HG02642 (cell line): Measurements from ENCODE around the gene ABCC1.
"Not testable (repeated sequence)": the region's sequence is repeated elsewhere in the genome, so short reads cannot be mapped to it uniquely, and the experiment has no call there.

Experiments
- ATAC-seq: cut with Tn5 transposase; IDR thresholded peaks from one replicate; pipeline ENCODE4 v1.9.1; 2021; ENCODE audit warnings: mild to moderate bottlenecking; ENCODE audit not compliant: unreplicated experiment, poor library complexity

Gene ABCC1

GRCh38 chr16:15963307-15963910 lies 14.0 kb downstream of the ABCC1 start:
- no peak for ATAC-seq

- ATAC-seq: no peak
Observed at GRCh38 chr16:15966420-15966819, 17.0 kb downstream of the ABCC1 start.

GRCh38 chr16:15966836-15967546 lies 17.6 kb downstream of the ABCC1 start:
- ATAC-seq: no peak

GRCh38 chr16:15967655-15968315 lies 18.4 kb downstream of the ABCC1 start:
- no peak for ATAC-seq

- no peak for ATAC-seq
Observed at GRCh38 chr16:15970202-15970601, 20.8 kb downstream of the ABCC1 start.

- ATAC-seq: no peak
Observed at GRCh38 chr16:15970743-15971439, 21.5 kb downstream of the ABCC1 start.

GRCh38 chr16:15971440-15971815 lies 22.0 kb downstream of the ABCC1 start:
- ATAC-seq: no peak

GRCh38 chr16:15972046-15972868 lies 22.8 kb downstream of the ABCC1 start:
- ATAC-seq: no peak

GRCh38 chr16:15973421-15973820 lies 24.0 kb downstream of the ABCC1 start:
- ATAC-seq: no peak

GRCh38 chr16:15974057-15974456 lies 24.6 kb downstream of the ABCC1 start:
- ATAC-seq: no peak

GRCh38 chr16:15975172-15975571 lies 25.8 kb downstream of the ABCC1 start:
- ATAC-seq: no peak

- ATAC-seq: no peak
Observed at GRCh38 chr16:15976225-15976812, 26.9 kb downstream of the ABCC1 start.

GRCh38 chr16:15976929-15977637 lies 27.7 kb downstream of the ABCC1 start:
- ATAC-seq: no peak

- no peak for ATAC-seq
Observed at GRCh38 chr16:15979801-15980200, 30.4 kb downstream of the ABCC1 start.

GRCh38 chr16:15980329-15980728 lies 30.9 kb downstream of the ABCC1 start:
- no peak for ATAC-seq

GRCh38 chr16:15981382-15981781 lies 32.0 kb downstream of the ABCC1 start:
- ATAC-seq: no peak

GRCh38 chr16:15982194-15982915 lies 32.9 kb downstream of the ABCC1 start:
- not testable (repeated sequence) for ATAC-seq

- ATAC-seq: no peak
Observed at GRCh38 chr16:15983898-15984297, 34.5 kb downstream of the ABCC1 start.

GRCh38 chr16:15985144-15985543 lies 35.7 kb downstream of the ABCC1 start:
- ATAC-seq: no peak
